ENCODE data around the gene MRO. TPM values are rescaled to one million over a fixed set of nuclear protein-coding genes. Genes with fewer than 3 reads are reported as not detected.

The MRO gene
- total RNA-seq, 1 experiment from 2014 or later = 0.32 TPM

DNA sequence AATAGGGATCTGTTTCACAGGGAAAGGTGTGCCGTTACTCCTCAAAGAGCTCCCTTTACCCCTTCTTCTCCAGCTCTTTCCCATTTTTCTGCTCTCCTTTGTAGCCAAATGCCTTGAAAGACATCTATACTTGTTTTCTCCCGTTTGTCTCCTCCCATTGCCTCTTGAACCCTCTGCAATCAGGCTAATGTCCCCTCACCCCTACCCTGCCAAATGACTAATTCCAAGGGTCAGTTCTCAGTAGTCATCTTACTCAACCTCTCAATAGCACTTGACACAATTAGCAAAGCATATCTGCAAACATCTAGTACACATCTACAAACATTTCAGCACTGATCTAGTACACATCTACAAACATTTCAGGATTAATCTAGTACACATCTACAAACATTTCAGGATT lies 12.6 kb downstream of the MRO start:
- Histone ChIP-seq H3K4me1 (ENCODE audit: insufficient read depth, low read length, poor library complexity, severe bottlenecking) (no peaks in the 10 kb centered on the region), H3K9me3 (ENCODE audit: low read depth, low read length, poor library complexity, severe bottlenecking) (no peaks in the 10 kb centered on the region), H3K36me3 (ENCODE audit: insufficient read depth, low read length, poor library complexity, severe bottlenecking) (no peaks in the 10 kb centered on the region), H3K27ac (ENCODE audit: low read depth, low read length, poor library complexity, severe bottlenecking) (no peak overlapping the region), H3K27me3 (replicated peaks; ENCODE audit: insufficient read depth, low read depth, low read length, poor library complexity) (no peaks in the 10 kb centered on the region), H3K4me3 (ENCODE audit: low read depth, low read length, poor library complexity, severe bottlenecking) (no peak overlapping the region)
- intact Hi-C loops (cut with micrococcal nuclease; ENCODE audit: unreplicated experiment) = no loop called here
- no peak for DNase-seq (ENCODE audit: low spot score)
- ChIA-PET POLR2A (ENCODE audit: low non-redundant PET) (no interaction called here), CTCF (no interaction called here)
- no TSS peak for BruUV-seq (replicated peaks)
- TF ChIP-seq CTCF (conservative IDR thresholded peaks at IDR 0.05; ENCODE audit: low read depth, low read length) (no peak), EZH2 (IDR thresholded peaks at IDR 0.05; ENCODE audit: borderline replicate concordance, low read depth, low read length, poor library complexity, severe bottlenecking) (no peak)

GRCh38 chr18:50806208-50806616 lies 13.6 kb downstream of the MRO start:
- no peak overlapping the region for H3K27ac ChIP-seq (ENCODE audit: low read depth, low read length, poor library complexity, severe bottlenecking)
- BruUV-seq (replicated peaks) = no TSS peak
- POLR2A ChIA-PET (ENCODE audit: low non-redundant PET) = no interaction called here
- no peaks in the 10 kb centered on the region for H3K4me1 ChIP-seq (ENCODE audit: insufficient read depth, low read length, poor library complexity, severe bottlenecking)
- no peak for DNase-seq (ENCODE audit: low spot score)
- H3K4me3 ChIP-seq (ENCODE audit: low read depth, low read length, poor library complexity, severe bottlenecking) = no peak overlapping the region
- H3K36me3 ChIP-seq (ENCODE audit: insufficient read depth, low read length, poor library complexity, severe bottlenecking) = no peaks in the 10 kb centered on the region
- no peaks in the 10 kb centered on the region for H3K27me3 ChIP-seq (replicated peaks; ENCODE audit: insufficient read depth, low read depth, low read length, poor library complexity)
- H3K9me3 ChIP-seq (ENCODE audit: low read depth, low read length, poor library complexity, severe bottlenecking) = no peaks in the 10 kb centered on the region
- intact Hi-C loops (cut with micrococcal nuclease; ENCODE audit: unreplicated experiment) = no loop called here
- CTCF ChIA-PET = interaction anchor here (0.7 kb wide), 1 partner anchor 10 kb away, joined by 4 read pairs; no protein-coding TSS in a partner anchor
- TF ChIP-seq EZH2 (IDR thresholded peaks at IDR 0.05; ENCODE audit: borderline replicate concordance, low read depth, low read length, poor library complexity, severe bottlenecking) = no peak
- no peak for TF ChIP-seq CTCF (conservative IDR thresholded peaks at IDR 0.05; ENCODE audit: low read depth, low read length)

- CTCF ChIA-PET = interaction anchor here (0.7 kb wide), 1 partner anchor 11 kb away, joined by 4 read pairs; no protein-coding TSS in a partner anchor
- H3K9me3 ChIP-seq (ENCODE audit: low read depth, low read length, poor library complexity, severe bottlenecking) = no peaks in the 10 kb centered on the region
- no peak for DNase-seq (ENCODE audit: low spot score)
- no peaks in the 10 kb centered on the region for H3K36me3 ChIP-seq (ENCODE audit: insufficient read depth, low read length, poor library complexity, severe bottlenecking)
- H3K27ac ChIP-seq (ENCODE audit: low read depth, low read length, poor library complexity, severe bottlenecking) = no peak overlapping the region
- intact Hi-C loops (cut with micrococcal nuclease; ENCODE audit: unreplicated experiment) = no loop called here
- no TSS peak for BruUV-seq (replicated peaks)
- no peak overlapping the region for H3K4me3 ChIP-seq (ENCODE audit: low read depth, low read length, poor library complexity, severe bottlenecking)
- POLR2A ChIA-PET (ENCODE audit: low non-redundant PET) = interaction anchor here (0.7 kb wide), 1 partner anchor 141 kb away, joined by 9 read pairs; no protein-coding TSS in a partner anchor
- TF ChIP-seq EZH2 (IDR thresholded peaks at IDR 0.05; ENCODE audit: borderline replicate concordance, low read depth, low read length, poor library complexity, severe bottlenecking) (no peak), CTCF (conservative IDR thresholded peaks at IDR 0.05; ENCODE audit: low read depth, low read length) (no peak)
- H3K4me1 ChIP-seq (ENCODE audit: insufficient read depth, low read length, poor library complexity, severe bottlenecking) = no peaks in the 10 kb centered on the region
- no peaks in the 10 kb centered on the region for H3K27me3 ChIP-seq (replicated peaks; ENCODE audit: insufficient read depth, low read depth, low read length, poor library complexity)
Observed at GRCh38 chr18:50805732-50806131, 14.1 kb downstream of the MRO start.
